Neural cell (in vitro differentiated cells): ENCODE results near the gene CACNA2D1.

Experiments
- EP300 ChIP-seq: fragments of 450-650 bp; conservative IDR thresholded peaks from 2 replicates; pipeline ENCODE4 v1.6.1; 2014; ENCODE audit warnings: antibody characterized with exemption, mild to moderate bottlenecking, moderate library complexity; ENCODE audit not compliant: poor library complexity, severe bottlenecking
- EZH2 ChIP-seq: fragments of 200-600, 300-800 bp; shearing (Covaris generic), sonication (generic); IDR thresholded peaks from 2 replicates; pipeline ENCODE4 v1.6.1; 2014; ENCODE audit warnings: antibody characterized with exemption, low read length, borderline replicate concordance, mild to moderate bottlenecking; ENCODE audit not compliant: insufficient read depth, poor library complexity, severe bottlenecking
- MXI1 ChIP-seq: fragments of 450-650 bp; conservative IDR thresholded peaks from 2 replicates; pipeline ENCODE4 v1.6.1; 2014; ENCODE audit warnings: antibody characterized with exemption, mild to moderate bottlenecking; ENCODE audit not compliant: poor library complexity, severe bottlenecking
- POLR2AphosphoS5 ChIP-seq: IDR thresholded peaks from 2 replicates; pipeline ENCODE4 v1.6.1; 2012
- RAD21 ChIP-seq: fragments of 450-650 bp; conservative IDR thresholded peaks from 2 replicates; pipeline ENCODE4 v1.6.1; 2014; ENCODE audit warnings: antibody characterized with exemption, mild to moderate bottlenecking, moderate library complexity
- SMC3 ChIP-seq: fragments of 450-650 bp; conservative IDR thresholded peaks from 2 replicates; pipeline ENCODE4 v1.6.1; 2014; ENCODE audit warnings: antibody characterized with exemption, mild to moderate bottlenecking, moderate library complexity; ENCODE audit not compliant: poor library complexity
- TAF1 ChIP-seq: IDR thresholded peaks from 2 replicates; pipeline ENCODE4 v1.6.1; 2012; ENCODE audit warnings: low read depth
- TF ChIP-seq, protein P1 (sequence below): fragments of 450-650 bp; IDR thresholded peaks from 2 replicates; pipeline ENCODE4 v1.5.1; 2014; ENCODE audit warnings: antibody characterized with exemption, mild to moderate bottlenecking, moderate library complexity; ENCODE audit not compliant: poor library complexity, severe bottlenecking
- TF ChIP-seq, protein P2 (sequence below): IDR thresholded peaks from 2 replicates; pipeline ENCODE4 v1.6.1; 2012; ENCODE audit warnings: borderline replicate concordance

GRCh38 chr7:82081644-82082224, 361.8 kb downstream of the CACNA2D1 start:
- TF ChIP-seq, protein P1, sequence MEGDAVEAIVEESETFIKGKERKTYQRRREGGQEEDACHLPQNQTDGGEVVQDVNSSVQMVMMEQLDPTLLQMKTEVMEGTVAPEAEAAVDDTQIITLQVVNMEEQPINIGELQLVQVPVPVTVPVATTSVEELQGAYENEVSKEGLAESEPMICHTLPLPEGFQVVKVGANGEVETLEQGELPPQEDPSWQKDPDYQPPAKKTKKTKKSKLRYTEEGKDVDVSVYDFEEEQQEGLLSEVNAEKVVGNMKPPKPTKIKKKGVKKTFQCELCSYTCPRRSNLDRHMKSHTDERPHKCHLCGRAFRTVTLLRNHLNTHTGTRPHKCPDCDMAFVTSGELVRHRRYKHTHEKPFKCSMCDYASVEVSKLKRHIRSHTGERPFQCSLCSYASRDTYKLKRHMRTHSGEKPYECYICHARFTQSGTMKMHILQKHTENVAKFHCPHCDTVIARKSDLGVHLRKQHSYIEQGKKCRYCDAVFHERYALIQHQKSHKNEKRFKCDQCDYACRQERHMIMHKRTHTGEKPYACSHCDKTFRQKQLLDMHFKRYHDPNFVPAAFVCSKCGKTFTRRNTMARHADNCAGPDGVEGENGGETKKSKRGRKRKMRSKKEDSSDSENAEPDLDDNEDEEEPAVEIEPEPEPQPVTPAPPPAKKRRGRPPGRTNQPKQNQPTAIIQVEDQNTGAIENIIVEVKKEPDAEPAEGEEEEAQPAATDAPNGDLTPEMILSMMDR, result no peak
- TF ChIP-seq SMC3 (no peak), POLR2AphosphoS5 (no peak), RAD21 (no peak), EP300 (no peak), EZH2 (no peak), MXI1 (no peak), TAF1 (no peak)
- TF ChIP-seq, protein P2, sequence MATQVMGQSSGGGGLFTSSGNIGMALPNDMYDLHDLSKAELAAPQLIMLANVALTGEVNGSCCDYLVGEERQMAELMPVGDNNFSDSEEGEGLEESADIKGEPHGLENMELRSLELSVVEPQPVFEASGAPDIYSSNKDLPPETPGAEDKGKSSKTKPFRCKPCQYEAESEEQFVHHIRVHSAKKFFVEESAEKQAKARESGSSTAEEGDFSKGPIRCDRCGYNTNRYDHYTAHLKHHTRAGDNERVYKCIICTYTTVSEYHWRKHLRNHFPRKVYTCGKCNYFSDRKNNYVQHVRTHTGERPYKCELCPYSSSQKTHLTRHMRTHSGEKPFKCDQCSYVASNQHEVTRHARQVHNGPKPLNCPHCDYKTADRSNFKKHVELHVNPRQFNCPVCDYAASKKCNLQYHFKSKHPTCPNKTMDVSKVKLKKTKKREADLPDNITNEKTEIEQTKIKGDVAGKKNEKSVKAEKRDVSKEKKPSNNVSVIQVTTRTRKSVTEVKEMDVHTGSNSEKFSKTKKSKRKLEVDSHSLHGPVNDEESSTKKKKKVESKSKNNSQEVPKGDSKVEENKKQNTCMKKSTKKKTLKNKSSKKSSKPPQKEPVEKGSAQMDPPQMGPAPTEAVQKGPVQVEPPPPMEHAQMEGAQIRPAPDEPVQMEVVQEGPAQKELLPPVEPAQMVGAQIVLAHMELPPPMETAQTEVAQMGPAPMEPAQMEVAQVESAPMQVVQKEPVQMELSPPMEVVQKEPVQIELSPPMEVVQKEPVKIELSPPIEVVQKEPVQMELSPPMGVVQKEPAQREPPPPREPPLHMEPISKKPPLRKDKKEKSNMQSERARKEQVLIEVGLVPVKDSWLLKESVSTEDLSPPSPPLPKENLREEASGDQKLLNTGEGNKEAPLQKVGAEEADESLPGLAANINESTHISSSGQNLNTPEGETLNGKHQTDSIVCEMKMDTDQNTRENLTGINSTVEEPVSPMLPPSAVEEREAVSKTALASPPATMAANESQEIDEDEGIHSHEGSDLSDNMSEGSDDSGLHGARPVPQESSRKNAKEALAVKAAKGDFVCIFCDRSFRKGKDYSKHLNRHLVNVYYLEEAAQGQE, result no peak
